ENCODE data around the gene CCL1. TPM values are rescaled to one million over a fixed set of nuclear protein-coding genes. Genes with fewer than 3 reads are reported as not detected.

CCL1 gene
- total and polyA plus RNA-seq, 2 donors from 2014 or later: not detected

DNA sequence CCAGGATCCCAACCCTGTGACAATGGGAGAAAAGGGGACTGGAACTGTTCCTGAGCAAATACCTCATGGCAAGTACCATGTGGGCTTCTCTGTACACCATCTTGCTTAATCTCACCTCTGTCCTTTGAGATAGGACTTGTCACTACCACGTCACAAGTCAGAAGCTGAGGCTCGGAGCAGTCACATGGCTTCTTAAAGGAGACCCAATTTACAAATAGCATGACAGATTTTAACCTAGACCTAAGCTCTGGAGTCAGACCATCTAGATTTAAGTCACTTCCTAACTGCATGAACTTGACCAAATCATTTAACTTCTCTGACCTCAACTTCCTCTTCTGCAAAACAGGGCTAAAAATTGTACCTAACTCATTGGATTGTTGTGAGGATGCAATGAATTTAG lies 36.0 kb upstream of the CCL1 start:
- Histone ChIP-seq H3K27ac (ENCODE audit: low read depth in 2 of 2, low read length in 2 of 2) (no peak overlapping the region), H3K9ac (ENCODE audit: low read length in 3 of 3) (no peak overlapping the region), H3K4me1 (ENCODE audit: control insufficient read depth in 2 of 3, insufficient read depth in 2 of 3, low read depth in 1 of 3, low read length in 3 of 3) (no peaks in the 10 kb centered on the region), H3K9me3 (ENCODE audit: control insufficient read depth in 2 of 3, insufficient read depth in 1 of 3, low read length in 3 of 3) (no peaks in the 10 kb centered on the region), H3K36me3 (ENCODE audit: control insufficient read depth in 2 of 3, insufficient read depth in 3 of 3, low read length in 3 of 3) (no peaks in the 10 kb centered on the region), H3K4me3 (ENCODE audit: low read length in 3 of 3) (no peak overlapping the region), H3K27me3 (ENCODE audit: control insufficient read depth, insufficient read depth, low read length) (no peaks in the 10 kb centered on the region)
- TF ChIP-seq, protein P1, sequence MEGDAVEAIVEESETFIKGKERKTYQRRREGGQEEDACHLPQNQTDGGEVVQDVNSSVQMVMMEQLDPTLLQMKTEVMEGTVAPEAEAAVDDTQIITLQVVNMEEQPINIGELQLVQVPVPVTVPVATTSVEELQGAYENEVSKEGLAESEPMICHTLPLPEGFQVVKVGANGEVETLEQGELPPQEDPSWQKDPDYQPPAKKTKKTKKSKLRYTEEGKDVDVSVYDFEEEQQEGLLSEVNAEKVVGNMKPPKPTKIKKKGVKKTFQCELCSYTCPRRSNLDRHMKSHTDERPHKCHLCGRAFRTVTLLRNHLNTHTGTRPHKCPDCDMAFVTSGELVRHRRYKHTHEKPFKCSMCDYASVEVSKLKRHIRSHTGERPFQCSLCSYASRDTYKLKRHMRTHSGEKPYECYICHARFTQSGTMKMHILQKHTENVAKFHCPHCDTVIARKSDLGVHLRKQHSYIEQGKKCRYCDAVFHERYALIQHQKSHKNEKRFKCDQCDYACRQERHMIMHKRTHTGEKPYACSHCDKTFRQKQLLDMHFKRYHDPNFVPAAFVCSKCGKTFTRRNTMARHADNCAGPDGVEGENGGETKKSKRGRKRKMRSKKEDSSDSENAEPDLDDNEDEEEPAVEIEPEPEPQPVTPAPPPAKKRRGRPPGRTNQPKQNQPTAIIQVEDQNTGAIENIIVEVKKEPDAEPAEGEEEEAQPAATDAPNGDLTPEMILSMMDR (IDR thresholded peaks at IDR 0.05; ENCODE audit: borderline replicate concordance, extremely low read depth, insufficient read depth): no peak
- no peak for FAIRE-seq
- no peak for DNase-seq
- intact Hi-C loops (cut with DNase I): no loop called here

DNA sequence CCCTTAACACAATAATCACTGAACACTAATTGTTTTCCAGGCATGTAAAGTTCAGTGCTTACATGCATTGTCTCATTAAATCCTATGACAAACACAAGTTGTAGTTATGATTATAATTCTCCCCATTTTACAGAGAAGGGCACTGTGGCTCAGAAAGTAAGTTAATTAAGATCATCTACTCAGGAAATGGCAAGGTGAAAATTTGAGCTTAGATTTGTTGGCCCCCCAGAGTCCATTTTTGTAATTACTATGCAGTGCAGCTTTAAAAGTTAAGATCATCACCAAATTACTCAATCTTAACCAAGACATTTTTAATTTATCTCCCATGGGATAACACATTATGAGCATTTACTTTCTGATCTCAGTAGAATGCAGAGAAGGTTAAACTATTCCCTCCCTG lies 34.2 kb upstream of the CCL1 start:
- H3K4me1 ChIP-seq (ENCODE audit: control insufficient read depth in 2 of 3, insufficient read depth in 2 of 3, low read depth in 1 of 3, low read length in 3 of 3): no peaks in the 10 kb centered on the region
- no peaks in the 10 kb centered on the region for H3K9me3 ChIP-seq (ENCODE audit: control insufficient read depth in 2 of 3, insufficient read depth in 1 of 3, low read length in 3 of 3)
- no peak overlapping the region for H3K27ac ChIP-seq (ENCODE audit: low read depth in 2 of 2, low read length in 2 of 2)
- intact Hi-C loops (cut with DNase I): no loop called here
- DNase-seq (no peak), FAIRE-seq (no peak)
- TF ChIP-seq, protein P1 (IDR thresholded peaks at IDR 0.05; ENCODE audit: borderline replicate concordance, extremely low read depth, insufficient read depth): no peak
- H3K36me3 ChIP-seq (ENCODE audit: control insufficient read depth in 2 of 3, insufficient read depth in 3 of 3, low read length in 3 of 3): no peaks in the 10 kb centered on the region
- H3K9ac ChIP-seq (ENCODE audit: low read length in 3 of 3): no peak overlapping the region
- no peak overlapping the region for H3K4me3 ChIP-seq (ENCODE audit: low read length in 3 of 3)
- no peaks in the 10 kb centered on the region for H3K27me3 ChIP-seq (ENCODE audit: control insufficient read depth, insufficient read depth, low read length)

DNA sequence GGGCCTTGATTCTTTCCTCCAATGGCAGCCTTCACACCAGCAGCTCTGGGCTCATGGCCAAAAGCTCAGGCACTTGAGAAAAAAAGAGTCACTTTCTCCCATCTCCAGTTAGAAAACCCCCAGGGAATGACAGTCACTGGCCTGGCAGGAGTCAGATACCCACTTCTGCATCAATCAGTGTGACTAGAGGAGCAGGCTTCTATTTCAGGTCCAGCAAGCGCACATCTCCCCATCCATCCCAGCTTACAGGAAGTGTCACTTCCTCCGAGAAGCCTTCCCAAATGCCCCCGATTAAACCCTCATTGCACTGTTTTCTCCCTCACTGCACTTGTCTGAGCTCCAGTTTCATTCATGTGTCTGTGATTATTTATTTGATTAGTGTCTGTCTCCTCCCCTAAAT lies 30.4 kb upstream of the CCL1 start:
- no peaks in the 10 kb centered on the region for H3K36me3 ChIP-seq (ENCODE audit: control insufficient read depth in 2 of 3, insufficient read depth in 3 of 3, low read length in 3 of 3)
- DNase-seq: no peak

More for the DNA sequence above, 30.4 kb upstream of the CCL1 start:
- Histone ChIP-seq H3K9ac (ENCODE audit: low read length in 3 of 3) (no peak overlapping the region), H3K4me3 (ENCODE audit: low read length in 3 of 3) (no peak overlapping the region), H3K4me1 (ENCODE audit: control insufficient read depth in 2 of 3, insufficient read depth in 2 of 3, low read depth in 1 of 3, low read length in 3 of 3) (no peaks in the 10 kb centered on the region), H3K27me3 (ENCODE audit: control insufficient read depth, insufficient read depth, low read length) (no peaks in the 10 kb centered on the region), H3K27ac (ENCODE audit: low read depth in 2 of 2, low read length in 2 of 2) (no peak overlapping the region), H3K9me3 (ENCODE audit: control insufficient read depth in 2 of 3, insufficient read depth in 1 of 3, low read length in 3 of 3) (no peaks in the 10 kb centered on the region)
- FAIRE-seq: no peak
- TF ChIP-seq, protein P1 (IDR thresholded peaks at IDR 0.05; ENCODE audit: borderline replicate concordance, extremely low read depth, insufficient read depth): no peak
- intact Hi-C loops (cut with DNase I): no loop called here
